ENCODE measurements around the gene DEFB119. TPM values are rescaled to one million over a fixed set of nuclear protein-coding genes. Genes with fewer than 3 reads are reported as not detected.

The DEFB119 gene

Small RNAs within 50 kb of the gene (small RNA-seq; reads per million reads assigned to genes)
- gene DEFB117 (ENCODE audit: low read depth) (not detected), gene RF00561 (ENCODE audit: low read depth) (not detected), gene RNA5SP480 (ENCODE audit: low read depth) (not detected)
